Mesendoderm (in vitro differentiated cells): Measurements from ENCODE around the gene KRTAP4-11.

Source experiments
- DNase-seq: peaks from one replicate; pipeline ENCODE4 v3.0.0; 2013
- H2AK5ac ChIP-seq: 2 replicates; pipeline ENCODE4 v1.6.1; 2013; ENCODE audit warnings: low read length, inconsistent platforms
- H2BK120ac ChIP-seq: 2 replicates; pipeline ENCODE4 v1.6.1; 2013; ENCODE audit warnings: low read depth, mild to moderate bottlenecking, low read length, moderate library complexity, mixed read lengths
- H2BK15ac ChIP-seq: replicated peaks from 2 replicates; pipeline ENCODE4 v1.6.1; 2013; ENCODE audit warnings: low read depth, mild to moderate bottlenecking, moderate library complexity
- H2BK5ac ChIP-seq: 2 replicates; pipeline ENCODE4 v1.6.1; 2013; ENCODE audit warnings: low read length, inconsistent platforms
- H3K18ac ChIP-seq: 2 replicates; pipeline ENCODE4 v1.6.1; 2013; ENCODE audit warnings: mild to moderate bottlenecking, low read length, mixed read lengths
- H3K23ac ChIP-seq: one replicate; pipeline ENCODE4 v1.6.1; 2013; ENCODE audit warnings: low read length
- H3K27ac ChIP-seq: 2 replicates; pipeline ENCODE4 v1.5.1; 2013; ENCODE audit warnings: low read depth, mild to moderate bottlenecking, inconsistent platforms, low read length, moderate library complexity
- H3K27me3 ChIP-seq: 2 replicates; pipeline ENCODE4 v1.6.1; 2013; ENCODE audit warnings: low read length, control low read depth, mild to moderate bottlenecking, inconsistent platforms; ENCODE audit not compliant: insufficient read depth, poor library complexity
- H3K36me3 ChIP-seq: 2 replicates; pipeline ENCODE4 v1.6.1; 2013; ENCODE audit warnings: low read length, inconsistent platforms; ENCODE audit not compliant: control insufficient read depth, insufficient read depth
- H3K4ac ChIP-seq: one replicate; pipeline ENCODE4 v1.6.1; 2013; ENCODE audit warnings: low read depth, mild to moderate bottlenecking, low read length, moderate library complexity
- H3K4me1 ChIP-seq: 2 replicates; pipeline ENCODE4 v1.6.1; 2013; ENCODE audit warnings: low read depth, low read length, inconsistent platforms; ENCODE audit not compliant: control insufficient read depth
- H3K4me2 ChIP-seq: 2 replicates; pipeline ENCODE4 v1.6.1; 2013; ENCODE audit warnings: low read length
- H3K4me3 ChIP-seq: 2 replicates; pipeline ENCODE4 v1.5.1; 2013; ENCODE audit warnings: mild to moderate bottlenecking, low read length
- H3K56ac ChIP-seq: one replicate; pipeline ENCODE4 v1.6.1; 2013; ENCODE audit warnings: low read length
- H3K79me1 ChIP-seq: 2 replicates; pipeline ENCODE4 v1.6.1; 2013; ENCODE audit warnings: low read length, inconsistent platforms
- H3K79me2 ChIP-seq: 2 replicates; pipeline ENCODE4 v1.6.1; 2013; ENCODE audit warnings: mild to moderate bottlenecking, low read length; ENCODE audit not compliant: control insufficient read depth, insufficient read depth
- H3K9ac ChIP-seq: 2 replicates; pipeline ENCODE4 v1.6.1; 2013; ENCODE audit warnings: low read length, inconsistent platforms
- H4K5ac ChIP-seq: one replicate; pipeline ENCODE4 v1.6.1; 2013; ENCODE audit warnings: low read length
- H4K8ac ChIP-seq: one replicate; pipeline ENCODE4 v1.6.1; 2013; ENCODE audit warnings: low read depth, mild to moderate bottlenecking, control low read depth, low read length, moderate library complexity
- WGBS: extraction: QIAGEN DNeasy Blood & Tissue Kit; methylation state at CpG from one replicate; pipeline ENCODE4 v1.1.7; 2013; ENCODE audit warnings: low lambda C conversion rate, missing lambda C conversion rate; ENCODE audit not compliant: insufficient coverage; ENCODE audit errors: extremely low coverage; 5-methylcytosine and 5-hydroxymethylcytosine counted together

The KRTAP4-11 gene

DNA sequence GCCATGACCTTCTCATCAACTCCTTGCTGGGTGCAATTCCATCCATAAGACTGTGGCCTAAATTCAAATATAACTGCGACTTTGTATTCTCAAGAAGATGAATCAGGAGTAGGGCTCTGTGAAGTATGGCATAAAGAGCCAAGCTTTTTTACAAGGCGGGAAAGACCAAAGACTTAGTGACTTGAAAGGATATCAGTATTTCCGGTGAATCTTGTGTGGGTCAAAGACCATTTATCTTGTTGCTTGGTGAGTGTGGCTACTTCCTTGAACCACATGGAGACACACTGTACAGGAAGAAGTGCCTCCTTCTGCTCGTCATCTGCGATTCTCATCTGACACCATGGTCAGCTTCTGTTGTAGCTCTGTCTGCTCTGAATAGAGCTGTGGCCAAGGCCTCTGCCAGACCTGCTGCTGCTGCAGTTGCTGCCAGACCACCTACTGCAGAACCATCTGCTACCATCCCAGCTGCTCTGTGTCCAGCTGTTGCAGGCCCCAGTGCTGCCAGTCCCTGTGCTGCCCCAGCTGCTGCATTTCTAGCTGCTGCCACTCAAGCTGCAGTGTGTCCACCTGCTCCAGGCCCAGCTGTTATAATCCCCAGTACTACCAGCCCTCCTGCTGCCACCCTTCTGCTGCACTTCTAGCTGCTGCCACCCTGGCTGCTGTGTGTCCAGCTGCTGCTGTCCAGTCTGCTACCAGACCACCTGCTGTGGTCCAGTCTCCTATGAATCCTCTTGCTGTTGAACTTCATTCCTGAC, 46.4 kb downstream of the KRTAP4-11 start:
- Histone ChIP-seq H2BK5ac (no peak overlapping the region), H4K5ac (no peak overlapping the region), H2AK5ac (no peak overlapping the region), H3K4me2 (no peak overlapping the region), H3K9ac (no peak overlapping the region), H3K56ac (no peak overlapping the region), H3K36me3 (no peaks in the 10 kb centered on the region), H3K79me2 (no peaks in the 10 kb centered on the region), H2BK120ac (no peak overlapping the region), H3K27me3 (no peaks in the 10 kb centered on the region), H3K4me1 (no peaks in the 10 kb centered on the region), H3K18ac (no peak overlapping the region), H2BK15ac (no peak overlapping the region), H3K27ac (no peak overlapping the region), H3K4ac (no peak overlapping the region), H4K8ac (no peak overlapping the region), H3K79me1 (no peaks in the 10 kb centered on the region), H3K23ac (no peak overlapping the region), H3K4me3 (no peak overlapping the region)
- no peak for DNase-seq
- WGBS: no CpG with 5 or more reads among the region's 5 CpGs

DNA sequence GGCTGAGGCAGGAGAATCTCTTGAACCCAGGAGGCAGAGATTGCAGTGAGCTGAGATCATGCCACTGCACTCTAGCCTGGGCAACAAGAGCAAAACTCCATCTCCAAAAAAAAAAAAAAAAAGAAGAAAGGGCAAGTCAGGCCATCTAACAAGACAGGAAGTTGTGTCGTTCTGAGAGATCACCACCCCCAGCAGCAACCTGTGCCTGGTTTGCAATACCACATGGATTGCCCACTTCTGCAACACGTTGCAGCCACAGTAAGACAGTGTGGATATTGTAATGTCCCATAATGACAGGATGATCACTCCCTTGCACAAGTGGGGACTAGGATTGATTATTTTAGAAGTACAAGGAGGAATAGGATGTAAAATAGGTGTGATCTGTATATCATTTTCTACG, 49.1 kb downstream of the KRTAP4-11 start:
- WGBS: no CpG with 5 or more reads among the region's 3 CpGs
- H2BK15ac ChIP-seq: no peak overlapping the region
- H3K4me1 ChIP-seq: no peaks in the 10 kb centered on the region

DNA sequence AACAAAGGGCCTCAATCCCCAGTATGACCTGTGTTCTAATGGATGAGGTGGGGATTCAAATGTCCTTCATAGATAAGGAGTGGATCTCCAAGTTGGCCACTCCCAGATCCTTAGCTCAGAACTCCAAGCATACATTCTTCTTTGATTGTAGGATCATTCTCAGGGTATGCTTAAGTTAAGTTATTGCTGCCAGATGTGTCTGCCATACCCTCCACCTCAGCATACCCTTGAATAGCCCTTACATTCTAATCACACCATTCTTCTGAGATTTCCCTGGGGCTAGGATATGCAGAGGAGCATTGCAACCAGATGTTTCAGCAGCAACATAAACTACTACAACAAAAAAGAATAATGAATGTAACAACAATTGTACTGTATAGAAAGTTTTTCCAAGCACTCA, 50.9 kb downstream of the KRTAP4-11 start:
- no peak overlapping the region for H2BK120ac ChIP-seq
- H3K36me3 ChIP-seq: no peaks in the 10 kb centered on the region
- H4K8ac ChIP-seq: no peak overlapping the region
- no peak overlapping the region for H3K4me2 ChIP-seq
- no peak overlapping the region for H3K18ac ChIP-seq
- H2BK5ac ChIP-seq: no peak overlapping the region
- H4K5ac ChIP-seq: no peak overlapping the region
- no peaks in the 10 kb centered on the region for H3K4me1 ChIP-seq
- H3K56ac ChIP-seq: no peak overlapping the region
- H3K79me1 ChIP-seq: no peaks in the 10 kb centered on the region
- H3K23ac ChIP-seq: no peak overlapping the region
- H3K9ac ChIP-seq: no peak overlapping the region
- H3K4ac ChIP-seq: no peak overlapping the region
- no peak for DNase-seq
- no peak overlapping the region for H2BK15ac ChIP-seq
- H3K27ac ChIP-seq: no peak overlapping the region
- no peaks in the 10 kb centered on the region for H3K79me2 ChIP-seq
- H3K27me3 ChIP-seq: no peaks in the 10 kb centered on the region
- H3K4me3 ChIP-seq: no peak overlapping the region
- H2AK5ac ChIP-seq: no peak overlapping the region

More for the DNA sequence above, 49.1 kb downstream of the KRTAP4-11 start:
- Histone ChIP-seq H2BK120ac (no peak overlapping the region), H3K56ac (no peak overlapping the region), H3K4me2 (no peak overlapping the region), H2BK5ac (no peak overlapping the region), H3K79me1 (no peaks in the 10 kb centered on the region), H3K23ac (no peak overlapping the region), H3K9ac (no peak overlapping the region), H3K36me3 (no peaks in the 10 kb centered on the region), H3K4me3 (no peak overlapping the region), H4K8ac (no peak overlapping the region), H3K27me3 (no peaks in the 10 kb centered on the region), H3K4ac (no peak overlapping the region), H3K79me2 (no peaks in the 10 kb centered on the region), H3K18ac (no peak overlapping the region), H2AK5ac (no peak overlapping the region), H3K27ac (no peak overlapping the region), H4K5ac (no peak overlapping the region)
- no peak for DNase-seq
